22Rv1 (cell line): ENCODE data around the gene TNC.

Experiments used
- H3K27ac ChIP-seq: fragments of 450-650 bp; 2 replicates; pipeline ENCODE4 v1.5.1; 2017
- CTCF ChIP-seq: fragments of 450-650 bp; IDR thresholded peaks from 2 replicates; pipeline ENCODE4 v1.5.1; 2017; ENCODE audit warnings: mild to moderate bottlenecking
- ZFX ChIP-seq: fragments of 450-650 bp; IDR thresholded peaks from 2 replicates; pipeline ENCODE4 v1.6.1; 2017; ENCODE audit warnings: antibody characterized with exemption, borderline replicate concordance

TNC gene

DNA sequence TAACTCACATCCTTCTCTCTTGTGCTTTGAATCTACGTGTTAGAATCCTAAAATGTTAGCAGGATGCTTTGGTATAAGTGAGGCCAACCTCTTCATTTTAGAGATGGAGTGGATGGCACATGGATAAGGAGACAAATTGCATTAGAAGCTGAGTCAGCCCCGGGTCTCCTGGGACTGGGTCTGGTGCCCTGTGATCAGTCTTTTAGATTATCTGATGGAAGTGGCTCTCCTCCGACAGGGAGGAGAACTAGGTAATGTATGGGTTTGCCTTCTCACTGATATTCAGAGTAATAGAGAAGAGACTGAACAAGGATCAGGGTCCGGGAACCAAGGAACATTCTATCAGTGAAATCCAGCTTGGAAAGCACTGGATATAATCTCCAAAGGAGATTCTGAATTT, 112.6 kb downstream of the TNC start:
- H3K27ac ChIP-seq: no peak overlapping the region
- TF ChIP-seq CTCF: no peak
- no peak for TF ChIP-seq ZFX

- H3K27ac ChIP-seq: no peak overlapping the region
- no peak for TF ChIP-seq CTCF
- TF ChIP-seq ZFX: no peak
Observed at GRCh38 chr9:115004545-115004944, 113.4 kb downstream of the TNC start.

DNA sequence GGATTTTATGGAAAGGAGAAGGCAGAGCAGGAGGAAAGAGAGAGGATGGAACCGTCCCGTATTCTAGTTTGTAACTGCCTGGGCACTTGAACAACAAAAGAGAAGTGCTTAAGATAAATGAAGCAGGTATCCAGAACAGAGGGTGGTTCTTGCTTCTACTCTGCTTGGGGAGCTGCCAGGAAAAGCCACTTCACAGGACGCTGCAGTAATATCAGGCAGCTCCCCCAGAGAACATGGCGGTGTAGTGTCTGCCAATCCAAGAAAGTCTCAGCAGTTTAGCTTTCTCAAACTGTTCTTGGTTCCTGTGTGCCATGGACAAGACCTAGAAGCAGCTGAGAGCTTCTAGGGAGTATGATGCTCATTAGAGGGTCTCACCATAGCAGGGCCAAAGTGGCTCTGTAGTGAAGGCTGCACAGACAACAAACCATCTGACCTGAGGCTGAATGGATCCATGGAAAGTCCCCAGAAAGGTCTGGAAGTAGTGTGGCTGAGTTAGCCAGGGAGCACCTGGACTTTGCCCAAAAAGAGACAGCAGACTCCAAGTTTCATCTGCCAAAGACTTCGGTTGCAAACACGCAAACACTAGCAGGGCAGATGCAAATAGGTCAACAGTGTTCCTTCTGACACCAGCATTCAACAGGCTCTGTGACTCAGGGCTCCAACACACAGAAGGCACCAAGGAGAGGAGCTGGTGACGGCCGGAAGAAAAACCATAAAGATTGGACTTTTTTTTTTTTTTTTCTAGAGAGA, 115.4 kb downstream of the TNC start:
- no peak overlapping the region for H3K27ac ChIP-seq
- TF ChIP-seq ZFX (no peak), CTCF (no peak)

DNA sequence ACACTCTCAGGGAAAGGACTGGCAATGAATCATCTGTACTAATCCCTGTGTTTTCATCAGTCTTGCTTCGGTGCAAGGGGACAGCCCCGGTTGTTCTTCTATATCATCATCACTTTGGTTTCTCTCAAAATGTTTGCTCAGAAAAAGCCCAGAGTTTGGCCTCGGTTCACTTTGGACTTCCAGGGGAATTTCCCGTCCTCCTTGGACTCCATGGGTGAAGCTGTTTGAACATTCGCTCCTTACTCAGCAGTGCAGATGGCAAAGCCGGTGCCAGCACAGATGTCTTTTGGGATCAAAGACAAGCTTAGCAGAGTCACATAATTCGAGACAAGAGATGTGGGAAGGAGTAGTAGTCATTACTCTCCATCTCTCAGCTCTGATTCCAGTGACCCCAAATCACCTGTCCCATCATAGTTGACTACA, 117.7 kb downstream of the TNC start:
- TF ChIP-seq ZFX (no peak), CTCF (no peak)
- H3K27ac ChIP-seq: no peak overlapping the region

DNA sequence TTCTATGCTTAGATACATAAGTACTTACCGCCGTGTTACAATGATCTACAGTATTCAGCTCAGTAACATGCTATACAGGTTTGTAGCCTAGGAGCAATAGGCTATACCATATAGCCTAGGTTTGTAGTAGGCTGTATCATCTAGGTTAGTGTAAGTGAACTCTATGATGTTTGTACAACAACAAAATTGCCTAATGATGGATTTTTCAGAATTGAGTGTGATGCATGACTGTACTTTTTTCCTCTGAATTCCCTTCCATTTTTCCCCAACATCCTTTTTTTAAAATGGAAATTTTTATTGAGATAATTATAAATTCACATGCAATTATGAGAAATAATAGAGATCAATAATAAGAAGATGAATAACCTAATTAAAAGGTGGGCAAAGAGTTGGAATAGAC, 119.6 kb downstream of the TNC start:
- TF ChIP-seq CTCF: no peak
- no peak for TF ChIP-seq ZFX
- H3K27ac ChIP-seq: no peak overlapping the region

DNA sequence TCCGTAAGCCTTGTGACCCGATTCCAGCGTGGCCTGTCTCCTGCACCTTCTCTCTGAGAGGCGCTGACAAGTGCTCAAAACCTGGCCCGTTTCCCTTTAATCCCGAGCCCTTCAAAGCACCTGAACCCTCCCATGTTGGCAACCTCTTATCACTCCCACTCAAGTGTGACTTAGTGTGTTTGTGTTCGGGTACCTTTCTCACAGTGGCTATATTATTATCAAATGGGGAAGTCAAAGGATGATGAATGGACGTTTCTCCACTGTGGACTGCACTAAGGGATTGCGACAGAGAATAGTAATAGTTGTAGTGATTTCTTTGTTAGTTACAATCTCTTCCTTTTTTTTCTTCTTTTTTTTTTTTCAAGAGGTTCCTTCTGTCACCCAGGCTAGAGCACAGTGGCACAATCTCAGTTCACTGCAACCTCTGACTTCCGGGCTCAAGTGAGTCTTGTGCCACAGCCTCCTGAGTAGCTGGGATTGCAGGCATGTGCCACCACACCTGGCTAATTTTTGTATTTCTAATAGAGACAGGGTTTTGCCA, 122.2 kb downstream of the TNC start:
- TF ChIP-seq ZFX (no peak), CTCF (no peak)
- no peak overlapping the region for H3K27ac ChIP-seq

DNA sequence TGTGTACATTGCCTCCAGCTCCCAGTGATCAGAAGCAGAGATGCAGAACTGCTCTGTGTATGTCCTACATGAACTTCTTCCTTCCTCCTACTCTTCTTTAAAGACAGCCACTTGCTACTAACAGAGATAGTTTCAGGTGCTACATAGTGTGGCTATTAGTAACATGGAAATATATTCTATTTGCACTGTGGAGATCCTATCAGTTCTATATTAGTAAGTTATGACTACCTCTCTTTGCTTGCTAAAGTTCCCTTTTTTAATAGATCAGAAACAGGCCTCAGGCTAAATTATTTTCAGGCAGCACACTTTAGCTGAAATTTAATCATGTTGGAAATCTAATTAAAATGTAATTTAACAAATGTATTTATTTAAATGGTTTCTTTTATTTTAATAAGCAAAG, 123.2 kb downstream of the TNC start:
- TF ChIP-seq CTCF (no peak), ZFX (no peak)
- no peak overlapping the region for H3K27ac ChIP-seq
